GM21619 (cell line): ENCODE results near the gene MARS2.
"Not testable (repeated sequence)": the region's sequence is repeated elsewhere in the genome, so short reads cannot be mapped to it uniquely, and the experiment has no call there.

Experiments used
- ATAC-seq: cut with Tn5 transposase; IDR thresholded peaks from one replicate; pipeline ENCODE4 v1.9.1; 2021; ENCODE audit not compliant: unreplicated experiment

MARS2 gene

DNA sequence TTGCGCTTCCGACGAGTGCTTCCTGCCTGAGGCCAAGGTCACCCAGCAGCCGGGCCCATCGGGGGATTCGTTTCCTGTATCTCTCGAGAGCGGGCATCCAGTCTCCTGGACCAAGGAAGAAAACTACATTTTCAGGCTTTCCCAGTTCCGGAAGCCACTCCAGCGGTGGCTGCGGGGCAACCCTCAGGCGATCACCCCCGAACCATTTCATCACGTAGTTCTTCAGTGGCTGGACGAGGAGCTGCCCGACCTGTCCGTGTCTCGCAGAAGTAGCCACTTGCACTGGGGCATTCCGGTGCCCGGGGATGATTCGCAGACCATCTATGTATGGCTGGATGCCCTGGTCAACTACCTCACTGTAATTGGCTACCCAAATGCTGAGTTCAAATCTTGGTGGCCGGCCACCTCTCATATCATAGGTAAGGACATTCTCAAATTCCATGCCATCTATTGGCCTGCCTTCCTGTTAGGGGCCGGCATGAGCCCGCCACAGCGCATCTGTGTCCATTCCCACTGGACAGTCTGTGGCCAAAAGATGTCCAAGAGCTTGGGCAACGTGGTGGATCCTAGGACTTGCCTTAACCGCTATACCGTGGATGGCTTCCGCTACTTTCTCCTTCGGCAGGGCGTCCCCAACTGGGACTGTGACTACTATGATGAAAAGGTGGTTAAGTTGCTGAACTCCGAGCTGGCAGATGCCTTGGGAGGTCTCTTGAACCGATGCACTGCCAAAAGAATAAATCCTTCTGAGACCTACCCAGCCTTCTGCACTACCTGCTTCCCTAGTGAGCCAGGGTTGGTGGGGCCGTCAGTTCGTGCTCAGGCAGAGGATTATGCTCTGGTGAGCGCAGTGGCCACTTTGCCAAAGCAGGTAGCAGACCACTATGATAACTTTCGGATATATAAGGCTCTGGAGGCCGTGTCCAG, 1.0 kb downstream of the MARS2 start:
- no peak for ATAC-seq

DNA sequence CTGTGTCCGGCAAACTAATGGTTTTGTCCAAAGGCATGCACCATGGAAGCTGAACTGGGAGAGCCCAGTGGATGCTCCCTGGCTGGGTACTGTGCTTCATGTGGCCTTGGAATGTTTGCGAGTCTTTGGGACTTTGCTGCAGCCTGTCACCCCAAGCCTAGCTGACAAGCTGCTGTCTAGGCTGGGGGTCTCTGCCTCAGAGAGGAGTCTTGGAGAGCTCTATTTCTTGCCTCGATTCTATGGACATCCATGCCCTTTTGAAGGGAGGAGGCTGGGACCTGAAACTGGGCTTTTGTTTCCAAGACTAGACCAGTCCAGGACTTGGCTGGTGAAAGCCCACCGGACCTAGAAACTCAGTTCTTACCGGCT, 1.7 kb downstream of the MARS2 start:
- no peak for ATAC-seq

DNA sequence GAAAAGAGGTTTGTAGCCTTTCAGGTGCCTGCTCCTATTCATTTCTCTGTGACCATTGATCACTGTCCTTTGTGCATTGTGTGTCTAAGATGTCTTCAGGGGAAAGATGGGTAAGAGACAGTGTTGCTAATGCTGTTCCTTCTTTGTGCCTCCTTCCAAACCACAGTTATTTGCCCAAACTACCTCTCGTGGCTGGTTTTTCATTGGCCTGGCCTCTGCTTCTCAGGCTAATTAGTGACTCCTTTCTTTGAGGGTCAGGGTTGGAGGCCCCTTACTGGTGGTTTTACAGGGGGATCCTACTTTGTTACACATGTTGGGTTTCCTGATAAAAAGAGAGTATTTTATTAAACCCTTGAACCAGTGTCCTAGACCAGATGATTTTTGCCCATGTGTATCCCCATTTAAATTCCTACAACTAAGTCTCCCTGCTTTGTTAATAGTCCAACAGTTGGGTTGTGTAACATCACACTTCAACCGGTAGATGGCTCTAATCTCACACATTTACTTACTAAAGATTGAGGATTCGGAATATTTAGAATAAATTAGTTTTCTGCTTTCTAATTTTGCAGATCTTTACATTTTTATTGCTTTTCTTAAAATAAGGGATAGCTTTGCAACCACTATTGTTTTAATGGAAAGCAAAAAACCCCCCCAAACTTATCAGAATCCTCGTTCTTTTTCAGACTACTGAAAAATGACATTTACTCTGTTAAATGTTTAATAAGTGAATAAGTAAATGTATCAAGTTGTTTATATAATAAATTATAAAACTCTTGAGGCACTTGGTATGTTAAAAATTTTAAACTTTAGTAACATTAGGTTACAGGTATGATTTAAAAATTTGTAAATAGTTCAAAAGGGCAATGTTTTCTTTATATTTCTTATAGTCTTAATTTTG, 2.4 kb downstream of the MARS2 start:
- ATAC-seq, result no peak

DNA sequence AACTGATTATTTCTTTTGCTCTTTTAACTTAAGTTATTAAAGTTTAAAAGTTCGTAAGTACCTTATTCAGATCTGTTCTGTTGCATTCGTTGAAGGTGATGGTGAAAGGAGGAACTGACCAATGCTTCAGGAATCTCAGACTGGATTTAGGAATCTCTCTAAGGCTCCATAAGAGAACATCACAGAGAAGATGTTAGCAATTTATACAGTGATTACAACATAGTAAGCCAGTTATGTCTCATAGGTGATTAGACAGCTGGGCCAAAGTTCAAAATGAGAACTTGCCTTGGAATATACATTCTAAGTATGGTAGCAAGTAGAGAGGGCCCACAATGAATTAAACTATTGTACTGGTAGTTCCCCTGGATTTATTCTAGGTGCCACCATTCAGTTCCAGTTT, 3.2 kb downstream of the MARS2 start:
- no peak for ATAC-seq

DNA sequence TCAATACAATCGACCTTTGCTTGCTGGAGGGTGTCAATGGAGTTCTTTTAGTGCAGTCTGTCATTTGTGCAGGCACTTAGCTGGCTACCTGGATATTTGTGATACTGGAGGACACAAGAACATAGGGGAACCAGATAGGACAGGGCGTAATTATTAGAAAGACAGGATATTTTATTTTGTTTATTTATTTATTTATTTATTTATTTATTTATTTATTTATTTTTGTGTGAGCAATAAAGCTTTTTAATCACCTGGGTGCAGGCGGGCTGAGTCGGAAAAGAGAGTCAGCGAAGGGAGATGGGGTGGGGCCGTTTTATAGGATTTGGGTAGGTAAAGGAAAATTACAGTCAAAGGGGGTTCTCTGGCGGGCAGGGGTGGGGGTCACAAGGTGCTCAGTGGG, 4.0 kb downstream of the MARS2 start:
- ATAC-seq, result not testable (repeated sequence)

DNA sequence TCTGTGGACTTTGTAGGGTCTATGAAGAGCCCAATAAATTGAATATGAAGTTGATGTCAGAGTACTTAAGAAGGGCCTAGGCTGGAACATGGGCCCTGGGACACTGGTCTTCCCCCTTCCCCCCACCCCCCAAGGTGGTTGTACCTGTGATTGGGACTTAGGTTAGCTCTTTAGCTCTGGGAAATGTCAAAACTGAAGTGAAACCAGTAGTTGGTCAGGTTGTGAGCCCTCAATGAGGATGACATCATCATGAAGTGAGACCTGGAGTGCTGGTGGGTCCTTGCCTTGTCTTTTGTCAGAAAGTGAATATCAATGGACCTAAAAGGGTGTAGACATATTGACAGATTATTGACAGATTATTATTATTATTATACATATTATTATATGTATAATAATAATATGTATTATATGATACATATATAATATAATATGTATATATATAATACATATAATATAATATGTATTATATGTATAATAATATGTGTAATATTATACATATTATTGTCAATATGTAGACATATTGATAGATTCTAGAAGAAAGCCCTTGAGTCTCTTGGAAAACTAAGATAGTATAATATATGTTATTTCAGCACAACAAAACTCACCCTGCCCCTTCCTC, 5.4 kb downstream of the MARS2 start:
- peak; percentile 73 for ATAC-seq

DNA sequence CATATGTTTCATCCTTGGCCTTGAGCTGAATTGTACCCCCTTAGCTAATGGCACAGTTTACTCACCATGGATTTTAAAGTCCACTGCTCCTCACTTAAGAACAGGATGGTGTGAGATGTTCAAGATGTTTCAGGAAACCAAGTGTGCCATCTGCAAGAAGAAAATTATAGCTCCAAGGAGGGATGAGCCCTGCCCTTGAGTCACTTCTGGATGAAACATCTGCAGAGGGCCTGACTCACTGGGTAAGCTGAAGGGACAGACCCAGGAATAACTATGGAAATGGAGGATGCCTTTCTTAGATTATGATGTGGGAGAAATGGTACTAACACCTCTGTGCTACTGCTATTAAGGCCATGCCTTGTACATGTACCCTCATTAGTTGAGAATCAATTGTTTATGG, 6.4 kb downstream of the MARS2 start:
- ATAC-seq, result no peak

DNA sequence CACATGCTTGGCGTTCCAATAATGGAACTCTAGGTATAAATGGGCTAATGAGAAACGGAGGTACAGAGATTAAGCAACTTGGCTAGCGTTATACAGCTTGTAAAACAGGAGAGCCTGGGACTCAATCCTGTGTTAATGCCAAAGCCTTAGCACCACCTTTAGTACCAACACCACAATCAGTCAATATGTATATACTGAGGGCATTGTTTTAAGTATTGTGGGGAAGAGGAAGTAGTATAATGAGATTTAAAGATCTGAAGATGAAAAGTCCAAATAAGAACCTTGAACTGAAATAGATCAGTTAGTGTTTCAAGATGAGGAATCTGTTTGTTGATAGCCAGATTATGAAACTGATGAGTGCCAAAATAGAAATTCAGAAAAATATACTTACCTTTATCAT, 8.1 kb downstream of the MARS2 start:
- ATAC-seq, result no peak

DNA sequence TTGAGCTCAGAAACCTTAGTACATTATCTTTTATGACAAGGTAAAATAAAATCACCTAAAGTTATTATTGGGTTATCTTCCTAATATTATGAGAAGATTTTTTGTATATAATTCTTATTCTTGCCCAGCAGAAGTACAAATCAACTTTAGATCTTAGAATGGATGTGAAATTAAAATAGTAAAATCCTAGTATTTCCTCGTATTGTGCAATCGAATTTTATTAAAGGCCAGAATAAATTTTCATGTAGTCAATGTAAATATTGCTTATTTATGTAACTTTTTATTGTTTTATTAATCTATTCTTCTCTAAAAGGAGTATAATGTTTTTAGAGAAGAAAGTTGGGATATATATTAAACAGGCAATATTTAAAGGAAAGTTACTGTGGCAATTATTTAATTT, 12.7 kb downstream of the MARS2 start:
- no peak for ATAC-seq

DNA sequence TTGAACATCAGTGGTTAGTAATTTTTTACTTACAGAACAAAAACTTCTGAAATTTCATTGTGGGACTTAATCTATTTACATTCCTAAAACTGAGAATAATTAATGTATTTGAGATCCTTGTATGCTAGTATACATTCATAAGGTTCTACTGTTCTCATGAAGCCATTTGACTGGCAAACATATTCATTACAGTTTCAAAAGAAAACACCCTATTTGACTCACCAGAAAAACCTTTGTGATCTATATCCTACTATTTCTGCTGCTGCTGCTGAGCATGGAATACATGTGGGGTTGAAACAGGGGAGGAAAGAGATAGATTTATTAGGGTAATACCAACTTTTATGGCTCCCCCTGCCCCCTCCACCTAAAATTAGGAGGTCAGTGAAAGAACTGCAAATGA, 21.8 kb downstream of the MARS2 start:
- no peak for ATAC-seq

DNA sequence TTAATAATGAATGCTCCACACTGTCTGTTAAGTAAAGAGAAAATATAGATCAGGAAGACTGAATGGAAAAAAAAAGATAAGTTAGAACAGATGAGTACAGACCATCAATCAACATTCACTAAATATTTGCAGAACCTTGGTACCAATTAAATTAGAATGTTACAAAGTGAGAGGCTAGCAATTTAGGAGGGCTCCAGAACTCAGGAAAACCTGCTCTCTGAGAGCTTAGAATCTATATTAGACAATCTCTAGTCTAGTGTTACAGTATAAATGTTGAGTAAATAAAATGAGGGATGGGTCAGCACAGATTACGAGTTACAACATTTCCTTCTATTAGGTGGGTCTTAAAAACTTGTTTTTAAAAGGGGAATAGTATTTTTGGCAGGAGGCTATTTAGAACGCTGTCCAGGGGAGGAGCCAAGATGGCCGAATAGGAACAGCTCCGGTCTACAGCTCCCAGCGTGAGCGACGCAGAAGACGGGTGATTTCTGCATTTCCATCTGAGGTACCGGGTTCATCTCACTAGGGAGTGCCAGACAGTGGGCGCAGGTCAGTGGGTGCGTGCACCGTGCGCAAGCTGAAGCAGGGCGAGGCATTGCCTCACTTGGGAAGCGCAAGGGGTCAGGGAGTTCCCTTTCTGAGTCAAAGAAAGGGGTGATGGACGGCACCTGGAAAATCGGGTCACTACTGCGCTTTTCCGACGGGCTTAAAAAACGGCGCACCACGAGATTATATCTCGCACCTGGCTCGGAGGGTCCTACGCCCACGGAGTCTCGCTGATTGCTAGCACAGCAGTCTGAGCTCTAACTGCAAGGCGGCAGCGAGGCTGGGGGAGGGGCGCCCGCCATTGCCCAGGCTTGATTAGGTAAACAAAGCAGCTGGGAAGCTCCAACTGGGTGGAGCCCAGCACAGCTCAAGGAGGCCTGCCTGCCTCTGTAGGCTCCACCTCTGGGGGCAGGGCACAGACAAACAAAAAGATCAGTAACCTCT, 23.7 kb downstream of the MARS2 start:
- not testable (repeated sequence) for ATAC-seq

DNA sequence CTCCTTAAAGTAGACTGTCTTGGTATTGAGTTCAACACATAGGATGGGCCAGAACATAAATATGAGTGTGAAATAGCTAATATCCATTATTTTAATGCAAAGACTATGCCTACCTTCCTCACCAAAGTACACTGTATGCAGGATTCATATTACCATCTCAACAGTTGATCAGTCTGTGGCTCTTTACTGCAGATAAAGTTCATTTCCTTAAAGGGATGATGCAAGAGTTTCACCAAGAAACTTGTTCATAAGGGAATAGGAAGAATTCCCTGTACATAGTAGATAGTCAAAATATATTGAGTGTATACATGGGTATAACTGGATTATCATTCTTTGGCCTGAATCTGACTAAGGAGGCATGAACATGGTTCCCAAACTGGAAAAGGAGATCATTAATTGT, 35.0 kb downstream of the MARS2 start:
- no peak for ATAC-seq
